CD4-positive, alpha-beta T cell treated with Interferon alpha-2 for 1 hour (primary cell): ENCODE results near the gene SETX.
A peak's percentile ranks its signal among the peaks of the same experiment; 100 is the strongest.
"Not testable (repeated sequence)": the region's sequence is repeated elsewhere in the genome, so short reads cannot be mapped to it uniquely, and the experiment has no call there.

ENCODE experiments used
- DNase-seq, 2 donors: peaks; one replicate each; pipeline ENCODE4 v3.0.0-alpha.2; 2020 to 2022

SETX gene

DNA sequence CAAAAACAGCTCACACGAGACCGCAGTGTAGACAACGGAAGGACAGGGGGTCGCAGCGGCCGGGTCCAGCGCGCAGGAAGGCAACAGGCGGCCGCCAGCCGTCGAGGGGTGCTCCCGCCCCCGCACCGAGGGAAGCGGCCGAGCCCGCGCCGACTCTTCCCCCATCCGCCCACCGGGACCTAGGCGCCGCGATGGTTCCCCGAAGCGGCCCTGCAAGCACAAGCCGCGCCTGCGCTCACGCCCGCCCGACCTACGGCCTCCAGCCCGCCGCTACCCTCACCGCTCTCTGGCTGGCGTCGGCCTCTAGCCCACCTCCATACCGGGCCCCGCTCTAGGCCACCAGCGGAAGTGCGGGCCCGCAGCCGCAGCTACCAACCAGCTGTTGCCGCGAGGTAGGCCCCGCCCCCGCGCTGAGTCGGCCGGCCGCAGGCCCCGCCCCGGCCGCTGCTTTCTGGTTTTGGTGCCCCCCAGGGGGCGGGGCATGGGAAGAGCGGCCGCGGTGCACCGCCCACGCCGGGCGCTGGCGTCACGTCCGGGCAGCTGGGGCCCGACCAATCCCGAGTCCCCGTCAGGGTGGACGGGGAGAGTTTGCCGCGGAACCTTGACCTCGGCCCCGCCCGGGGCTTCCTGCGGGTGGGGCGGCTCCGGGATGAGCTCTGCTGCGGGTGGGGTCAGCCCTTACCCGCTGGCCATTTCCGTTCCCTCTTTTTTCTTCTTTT is at the start of gene SETX:
Gene SETX, minus strand, starts transcription at position 350 of the 719 bp plus-strand sequence. CDS start 5,558 bp downstream, outside the sequence.
- DNase-seq = peak; percentile 97 to 98

DNA sequence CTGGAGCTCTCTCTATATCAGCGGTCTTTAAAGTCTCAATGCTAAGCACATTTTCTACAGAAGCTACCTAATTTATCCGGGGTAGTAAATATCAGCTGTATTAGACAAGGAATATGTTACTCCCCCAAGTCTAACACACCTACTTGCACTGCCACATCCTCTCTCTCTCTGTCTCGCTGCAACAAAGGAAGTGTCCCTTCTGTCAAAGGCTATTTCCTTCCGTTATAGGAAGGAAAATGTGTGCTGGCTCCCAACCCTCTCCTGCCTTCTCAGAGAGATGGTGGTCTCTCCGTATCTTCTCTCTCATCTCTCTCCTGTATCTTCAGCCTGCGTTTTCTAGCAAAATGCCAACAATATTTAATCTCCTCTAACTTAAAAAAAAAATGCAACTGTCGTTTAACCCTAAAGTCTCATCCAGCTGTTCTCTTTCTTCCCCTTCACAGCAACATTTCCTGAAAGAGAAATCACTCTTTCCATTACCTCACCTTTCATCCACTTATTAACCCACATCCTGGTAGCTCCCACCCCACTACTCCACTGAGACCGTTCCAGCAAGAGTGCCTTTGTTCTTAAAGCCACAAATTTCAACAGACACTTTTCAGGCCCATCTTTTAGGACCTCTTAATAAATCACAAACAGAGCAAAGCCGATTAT is 49.6 kb upstream of the SETX start:
- DNase-seq = peak in 1 of 2 donors; percentile 40

GRCh38 chr9:132401824-132402223 is 47.0 kb upstream of the SETX start:
- DNase-seq = no peak

DNA sequence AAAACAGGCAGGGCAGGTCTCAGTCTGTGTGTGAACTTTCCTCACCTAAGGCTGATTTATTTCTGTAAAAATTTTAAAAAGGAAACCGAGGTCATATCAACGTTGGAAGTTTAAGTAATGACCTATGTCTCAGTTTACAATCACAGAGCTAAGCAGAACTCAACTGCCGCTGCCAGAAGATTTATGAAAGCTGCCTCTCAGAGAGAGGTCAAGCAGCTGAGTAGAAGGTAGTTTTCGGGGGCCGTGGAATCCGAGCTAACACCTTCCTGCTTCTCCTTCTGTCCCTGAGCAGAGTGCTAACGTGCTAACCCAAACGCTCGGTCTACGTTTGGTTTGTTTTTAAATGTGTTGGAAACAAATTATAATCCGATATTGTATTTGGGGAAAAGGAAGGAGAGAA is 40.8 kb upstream of the SETX start:
- DNase-seq = no peak

DNA sequence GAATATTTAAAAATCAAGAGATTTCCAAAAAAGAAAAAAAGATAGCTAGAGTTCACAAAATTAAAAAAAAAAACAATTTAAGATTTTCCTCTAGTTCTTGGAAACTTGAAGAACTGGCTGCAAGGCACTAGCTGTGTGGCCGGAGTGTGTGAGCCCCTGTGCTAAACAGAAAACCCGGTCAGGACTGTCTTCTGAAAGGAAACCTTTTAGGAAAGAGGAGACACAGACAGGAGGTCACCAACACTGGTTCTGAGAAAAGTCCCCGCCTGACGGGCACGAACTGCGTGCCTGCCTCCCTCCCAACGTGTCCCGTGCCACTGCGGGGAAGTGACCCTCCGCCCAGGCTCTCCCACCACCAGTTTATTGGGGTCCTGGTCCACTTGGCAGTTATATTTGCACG is 36.7 kb upstream of the SETX start:
- DNase-seq = no peak

GRCh38 chr9:132390966-132391365 is 36.2 kb upstream of the SETX start:
- DNase-seq = no peak

GRCh38 chr9:132387133-132387532 is 32.3 kb upstream of the SETX start:
- DNase-seq = no peak

- DNase-seq = peak in 1 of 2 donors; percentile 4
Measured at GRCh38 chr9:132384376-132384775, 29.6 kb upstream of the SETX start.

- DNase-seq = peak in 1 of 2 donors; percentile 42
Measured at GRCh38 chr9:132383462-132383883, 28.7 kb upstream of the SETX start.

- no peak for DNase-seq
Measured at GRCh38 chr9:132381966-132382541, 27.3 kb upstream of the SETX start.

DNA sequence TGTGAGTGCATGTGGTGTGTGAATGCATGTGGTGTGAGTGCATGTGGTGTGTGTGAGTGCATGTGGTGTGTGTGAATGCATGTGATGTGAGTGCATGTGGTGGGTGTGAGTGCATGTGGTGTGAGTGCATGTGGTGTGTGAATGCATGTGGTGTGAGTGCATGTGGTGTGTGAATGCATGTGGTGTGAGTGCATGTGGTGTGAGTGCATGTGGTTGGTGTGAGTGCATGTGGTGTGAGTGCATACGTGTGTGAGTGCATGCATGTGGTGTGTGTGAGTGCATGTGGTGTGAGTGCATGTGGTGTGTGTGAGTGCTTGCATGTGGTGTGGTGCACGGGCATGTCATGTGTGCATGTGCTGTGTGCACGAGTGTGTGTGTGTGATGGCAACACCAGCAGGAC is 23.6 kb upstream of the SETX start:
- not testable (repeated sequence) for DNase-seq

DNA sequence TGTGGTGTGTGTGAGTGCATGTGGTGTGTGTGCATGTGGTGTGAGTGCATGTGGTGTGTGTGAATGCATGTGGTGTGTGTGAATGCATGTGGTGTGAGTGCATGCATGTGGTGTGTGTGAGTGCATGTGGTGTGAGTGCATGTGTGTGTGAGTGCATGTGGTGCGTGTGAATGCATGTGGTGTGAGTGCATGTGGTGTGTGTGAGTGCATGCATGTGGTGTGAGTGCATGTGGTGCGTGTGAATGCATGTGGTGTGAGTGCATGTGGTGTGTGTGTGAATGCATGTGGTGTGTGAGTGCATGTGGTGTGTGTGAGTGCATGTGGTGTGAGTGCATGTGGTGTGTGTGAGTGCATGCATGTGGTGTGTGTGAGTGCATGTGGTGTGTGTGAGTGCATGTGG is 23.0 kb upstream of the SETX start:
- not testable (repeated sequence) for DNase-seq

GRCh38 chr9:132372177-132373095 is 17.6 kb upstream of the SETX start:
- DNase-seq = peak in 1 of 2 donors; percentile 47

DNA sequence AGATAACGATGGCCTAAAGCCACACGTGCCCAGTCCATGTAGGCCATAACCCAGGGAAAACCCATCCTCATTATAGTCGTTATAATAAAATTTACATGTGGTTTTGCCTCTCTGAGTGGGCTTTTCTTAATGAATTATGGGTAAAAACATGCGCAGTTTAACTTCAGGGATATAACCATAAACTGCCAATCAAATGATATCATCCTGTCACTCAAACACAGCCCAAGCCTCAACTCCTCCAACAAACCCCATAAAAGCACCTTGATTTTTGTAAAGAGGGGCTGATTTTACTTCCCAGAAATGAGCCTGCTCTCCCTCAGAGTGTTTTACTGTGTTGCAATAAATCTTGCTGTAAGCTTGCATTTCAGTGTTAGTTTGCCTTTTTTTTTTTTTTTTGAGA is 15.8 kb upstream of the SETX start:
- no peak for DNase-seq

DNA sequence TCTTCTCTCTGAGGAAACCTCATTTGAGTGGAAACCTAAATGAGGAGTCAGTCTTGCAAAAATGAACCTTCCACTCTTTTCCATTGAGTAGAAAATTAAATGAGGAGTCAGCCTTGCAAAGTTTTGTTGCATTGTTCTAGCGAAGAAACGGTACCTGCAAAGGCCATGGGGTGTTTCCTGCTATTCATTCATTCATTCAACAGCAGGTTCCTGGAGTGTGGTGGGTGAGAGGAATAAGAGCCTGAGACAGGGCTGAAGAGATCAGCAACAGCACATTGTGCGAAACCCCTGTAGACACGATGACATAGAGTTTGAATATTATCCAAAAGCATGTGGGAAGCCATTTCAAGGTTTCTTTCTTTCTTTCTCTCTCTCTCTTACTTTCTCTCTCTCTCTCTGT is 14.6 kb upstream of the SETX start:
- no peak for DNase-seq

GRCh38 chr9:132367613-132368313 is 13.0 kb upstream of the SETX start:
- DNase-seq = no peak

- no peak for DNase-seq
Measured at GRCh38 chr9:132366481-132366880, 11.7 kb upstream of the SETX start.

GRCh38 chr9:132365986-132366385 is 11.2 kb upstream of the SETX start:
- DNase-seq = no peak

- no peak for DNase-seq
Measured at GRCh38 chr9:132364068-132364467, 9.3 kb upstream of the SETX start.

DNA sequence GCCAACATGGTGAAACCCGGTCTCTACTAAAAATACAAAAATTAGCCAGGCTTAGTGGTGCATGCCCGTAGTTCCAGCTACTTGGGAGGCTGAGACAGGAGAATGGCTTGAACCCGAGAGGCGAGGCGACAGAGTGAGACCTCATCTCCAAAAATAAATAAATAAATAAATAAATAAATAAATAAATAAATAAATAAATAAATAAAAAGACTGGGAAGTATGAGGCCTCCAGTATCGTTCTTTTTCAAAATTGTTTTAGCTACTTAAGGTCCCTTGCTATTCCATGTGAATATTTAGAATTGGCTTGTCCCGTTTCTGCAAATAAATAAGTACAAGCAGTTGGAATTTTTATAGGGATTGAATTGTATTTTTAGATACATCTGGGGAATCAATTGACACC is 3.0 kb upstream of the SETX start:
- DNase-seq = no peak

DNA sequence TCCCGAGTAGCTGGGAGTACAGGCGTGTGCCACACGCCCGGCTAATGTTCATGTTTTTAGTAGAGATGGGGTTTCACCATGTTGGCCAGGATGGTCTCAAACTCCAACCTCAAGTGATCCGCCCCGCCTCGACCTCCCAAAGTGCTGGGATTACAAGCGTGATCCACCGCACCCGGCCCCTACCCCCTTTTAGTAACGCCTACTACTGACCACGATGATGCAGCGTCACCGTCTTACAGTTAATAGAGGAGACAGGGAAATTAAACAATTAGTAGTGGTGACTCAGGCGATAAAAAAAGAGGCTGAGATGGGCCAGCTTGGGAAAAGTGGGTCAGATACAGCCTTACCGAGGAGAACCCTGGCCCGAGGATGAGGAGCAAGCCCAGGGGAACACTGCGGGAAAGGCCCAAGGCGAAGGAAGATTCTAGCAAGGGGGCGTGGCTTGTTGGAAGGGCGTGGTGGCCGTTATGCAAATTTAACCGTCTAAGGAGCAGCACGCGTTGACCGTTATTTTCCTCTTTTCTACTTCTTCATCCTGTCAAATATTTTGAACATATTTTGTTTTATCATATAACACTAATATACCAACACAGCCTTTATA is 1.6 kb upstream of the SETX start:
- DNase-seq = no peak
